K562 (cell line): ENCODE measurements around the gene NCBP2. TPM values are rescaled to one million over a fixed set of nuclear protein-coding genes. Genes with fewer than 3 reads are reported as not detected.

Experiments
- BCLAF1 ChIP-seq, 2 experiments: fragments of 450-650 bp in 1 of 2; IDR thresholded peaks; 2 replicates each; pipeline ENCODE4 v1.6.1; 2011 to 2017; ENCODE audit warnings: low read depth in 2 of 2, antibody characterized with exemption in 1 of 2, borderline replicate concordance in 1 of 2, low read length in 1 of 2, mild to moderate bottlenecking in 1 of 2, mixed read lengths in 1 of 2; ENCODE audit not compliant: control insufficient read depth in 1 of 2
- GATAD2A ChIP-seq: fragments of 450-650 bp; IDR thresholded peaks from 2 replicates; pipeline ENCODE4 v1.6.1; 2017
- HOMEZ ChIP-seq: fragments of 250-450 bp; sonication (Bioruptor Pico); IDR thresholded peaks from 2 replicates; pipeline ENCODE4 v1.4.0; 2020; ENCODE audit warnings: mild to moderate bottlenecking, moderate library complexity
- NONO ChIP-seq, 2 experiments: fragments of 200-400 bp in 1 of 2; fragments of 450-650 bp in 1 of 2; formaldehyde crosslinking in 1 of 2; IDR thresholded peaks; 2 replicates each; pipeline ENCODE4 v1.6.1; 2017; ENCODE audit warnings: low read depth in 2 of 2, mild to moderate bottlenecking in 2 of 2, moderate library complexity in 2 of 2, low read length in 1 of 2
- TFAM ChIP-seq: fragments of 250-450 bp; sonication (Bioruptor Pico); conservative IDR thresholded peaks from 2 replicates; pipeline ENCODE4 v1.5.0; 2021; ENCODE audit warnings: mild to moderate bottlenecking, moderate library complexity
- ZMIZ1 ChIP-seq, 2 experiments: fragments of 150-350 bp in 1 of 2; IDR thresholded peaks; 2 replicates each; pipeline ENCODE4 v1.6.1; 2012 to 2016; ENCODE audit warnings: low read depth in 2 of 2, low read length in 2 of 2, mild to moderate bottlenecking in 1 of 2, moderate library complexity in 1 of 2
- ZNF274 ChIP-seq: IDR thresholded peaks from 2 replicates; pipeline ENCODE4 v1.6.1; 2011; ENCODE audit warnings: low read depth, mild to moderate bottlenecking, low read length, moderate library complexity, borderline replicate concordance
- ZNF668 ChIP-seq: fragments of 250-450 bp; sonication (Bioruptor Pico); IDR thresholded peaks from 2 replicates; pipeline ENCODE4 v1.8.0; 2022; ENCODE audit warnings: mild to moderate bottlenecking, inconsistent platforms
- polyA plus RNA-seq, 8 experiments: library from polyadenylated mRNA; depleted of rRNA in 4 of 8; stranded (reverse) in 5 of 8; unstranded in 3 of 8; fragments of >200 nt; fragmentation: Nextera tagmentation in 2 of 8; fragmentation: Illumina TruSeq in 1 of 8; extraction: Ambion mirVana in 2 of 8; extraction: Trizol in 1 of 8; gene quantifications; 2 replicates each; pipeline versions ENCODE4 v1.2.1 to v1.2.3, GENCODE V29; 2011 to 2014; ENCODE audit warnings: inconsistent platforms in 1 of 8, missing spikeins in 1 of 8
- total RNA-seq, 7 experiments: library from RNA; depleted of rRNA in 6 of 7; stranded (reverse); fragments of >200 nt in 6 of 7; fragmentation: Illumina TruSeq in 2 of 7; extraction: Trizol in 2 of 7; gene quantifications; 2 replicates each; pipeline versions ENCODE4 v1.2.1 to v1.2.3, GENCODE V29; 2011 to 2021; ENCODE audit warnings: low replicate concordance in 1 of 7

The NCBP2 gene
- total and polyA plus RNA-seq, 9 of the 15 experiments (the other 6 are each of a cell fraction or from before 2014, with no cell fraction given): 56.4 to 102 (median 82.3) TPM

GRCh38 chr3:196988241-196989029, 46.1 kb upstream of the NCBP2 start (continued):
- TF ChIP-seq ZMIZ1 (IDR thresholded peaks at IDR 0.05; ENCODE audit: low read depth in 2 of 2, low read length in 2 of 2) (peak in 1 of 2 experiments; percentile 89; a peak in 2 of 4 replicates), GATAD2A (0 out of 2 replicates have a peak, but pooled peaks have one; percentile 58), HOMEZ (CRISPR knock-in tag) (no peak; the same call in 1 of the 2 replicates), BCLAF1 (IDR thresholded peaks at IDR 0.05; ENCODE audit: borderline replicate concordance in 1 of 2, control insufficient read depth in 1 of 2, low read depth in 2 of 2, low read length in 1 of 2) (no peak), ZNF668 (peak; percentile 85; the same call in 1 of the 2 replicates), TFAM (CRISPR knock-in tag) (no peak), NONO (IDR thresholded peaks at IDR 0.05; ENCODE audit: low read depth in 2 of 2, low read length in 1 of 2) (0 out of 4 replicates have a peak, but pooled peaks of 1 of the 2 experiments have one; percentile 38), ZNF274 (peak; percentile 81; the same call in 1 of the 2 replicates)
